DMS153 treated with DMSO at 0.1 percent for 48 hours (cell line): Measurements from ENCODE around the gene FER.
A peak's percentile ranks its signal among the peaks of the same experiment; 100 is the strongest.
"Not testable (repeated sequence)": the region's sequence is repeated elsewhere in the genome, so short reads cannot be mapped to it uniquely, and the experiment has no call there.

Experiments
- DNase-seq: peaks from one replicate; lab custom pipeline; 2025; ENCODE audit not compliant: unreplicated experiment; lab: John Stamatoyannopoulos, UW

Gene FER

GRCh38 chr5:108747111-108747773, 455 bp upstream of the FER start:
- DNase-seq: no peak

- peak; percentile 64 for DNase-seq
Observed at GRCh38 chr5:108748401-108749127, 867 bp downstream of the FER start.

- no peak for DNase-seq
Observed at GRCh38 chr5:108749128-108749861, 1.6 kb downstream of the FER start.

- DNase-seq: no peak
Observed at GRCh38 chr5:108753331-108753730, 5.6 kb downstream of the FER start.

GRCh38 chr5:108753877-108754276, 6.2 kb downstream of the FER start:
- no peak for DNase-seq

- DNase-seq: no peak
Observed at GRCh38 chr5:108760512-108760911, 12.8 kb downstream of the FER start.

GRCh38 chr5:108762660-108763059, 15.0 kb downstream of the FER start:
- no peak for DNase-seq

- DNase-seq: no peak
Observed at GRCh38 chr5:108763222-108763916, 15.7 kb downstream of the FER start.

GRCh38 chr5:108765647-108766046, 17.9 kb downstream of the FER start:
- no peak for DNase-seq

GRCh38 chr5:108766916-108767315, 19.2 kb downstream of the FER start:
- not testable (repeated sequence) for DNase-seq

- DNase-seq: no peak
Observed at GRCh38 chr5:108769352-108769751, 21.7 kb downstream of the FER start.

GRCh38 chr5:108772626-108773025, 24.9 kb downstream of the FER start:
- no peak for DNase-seq

GRCh38 chr5:108773330-108773729, 25.6 kb downstream of the FER start:
- no peak for DNase-seq

GRCh38 chr5:108774079-108774478, 26.4 kb downstream of the FER start:
- not testable (repeated sequence) for DNase-seq

GRCh38 chr5:108777582-108777981, 29.9 kb downstream of the FER start:
- not testable (repeated sequence) for DNase-seq

- not testable (repeated sequence) for DNase-seq
Observed at GRCh38 chr5:108784577-108784976, 36.9 kb downstream of the FER start.

GRCh38 chr5:108786806-108787483, 39.2 kb downstream of the FER start:
- no peak for DNase-seq

GRCh38 chr5:108788142-108788541, 40.4 kb downstream of the FER start:
- no peak for DNase-seq

- no peak for DNase-seq
Observed at GRCh38 chr5:108793207-108793606, 45.5 kb downstream of the FER start.

GRCh38 chr5:108794349-108794748, 46.7 kb downstream of the FER start:
- DNase-seq: not testable (repeated sequence)

GRCh38 chr5:108797396-108797795, 49.7 kb downstream of the FER start:
- no peak for DNase-seq
